GM21825 (cell line): Measurements from ENCODE around the gene MYO1G.
A peak's percentile ranks its signal among the peaks of the same experiment; 100 is the strongest.
"Not testable (repeated sequence)": the region's sequence is repeated elsewhere in the genome, so short reads cannot be mapped to it uniquely, and the experiment has no call there.

Experiments
- ATAC-seq: cut with Tn5 transposase; IDR thresholded peaks from one replicate; pipeline ENCODE4 v1.9.1; 2021; ENCODE audit warnings: mild to moderate bottlenecking, moderate library complexity; ENCODE audit not compliant: unreplicated experiment

The MYO1G gene

GRCh38 chr7:44978511-44979366 is at the start of gene MYO1G:
TSS of gene MYO1G (minus strand) at chr7:44979015. CDS start at chr7:44978961, 54 bp downstream.
- ATAC-seq = peak; percentile 53

- no peak for ATAC-seq
Measured at GRCh38 chr7:45028138-45028919, 49.5 kb upstream of the MYO1G start.

- ATAC-seq = peak; percentile 8
Measured at GRCh38 chr7:45027774-45028114, 48.9 kb upstream of the MYO1G start.

GRCh38 chr7:45026984-45027773 is 48.4 kb upstream of the MYO1G start:
- peak; percentile 37 for ATAC-seq

- ATAC-seq = no peak
Measured at GRCh38 chr7:45026013-45026412, 47.2 kb upstream of the MYO1G start.

- not testable (repeated sequence) for ATAC-seq
Measured at GRCh38 chr7:45025473-45025872, 46.7 kb upstream of the MYO1G start.

- ATAC-seq = no peak
Measured at GRCh38 chr7:45024126-45024744, 45.4 kb upstream of the MYO1G start.

GRCh38 chr7:45021604-45022296 is 42.9 kb upstream of the MYO1G start:
- ATAC-seq = peak; percentile 55

- ATAC-seq = no peak
Measured at GRCh38 chr7:45020915-45021314, 42.1 kb upstream of the MYO1G start.

GRCh38 chr7:45017253-45017652 is 38.4 kb upstream of the MYO1G start:
- ATAC-seq = no peak

GRCh38 chr7:45015313-45015712 is 36.5 kb upstream of the MYO1G start:
- ATAC-seq = no peak

- ATAC-seq = no peak
Measured at GRCh38 chr7:45013465-45013967, 34.7 kb upstream of the MYO1G start.

GRCh38 chr7:45007571-45008328 is 28.9 kb upstream of the MYO1G start:
- ATAC-seq = peak; percentile 66

- ATAC-seq = no peak
Measured at GRCh38 chr7:45007106-45007505, 28.3 kb upstream of the MYO1G start.

- ATAC-seq = no peak
Measured at GRCh38 chr7:45003789-45004188, 25.0 kb upstream of the MYO1G start.

- no peak for ATAC-seq
Measured at GRCh38 chr7:45001826-45002225, 23.0 kb upstream of the MYO1G start.

- ATAC-seq = peak; percentile 29
Measured at GRCh38 chr7:45001138-45001694, 22.4 kb upstream of the MYO1G start.

- no peak for ATAC-seq
Measured at GRCh38 chr7:45000093-45001032, 21.5 kb upstream of the MYO1G start, which contains the start of gene CCM2. TSS of gene CCM2 (plus strand) at chr7:45000201. CDS start at chr7:45000334, 133 bp downstream.
